ENCODE results near the gene SPATS2. TPM values are rescaled to one million over a fixed set of nuclear protein-coding genes. Genes with fewer than 3 reads are reported as not detected.

Gene SPATS2
- total RNA-seq, 1 donor from 2014 or later = 49.5 TPM

DNA sequence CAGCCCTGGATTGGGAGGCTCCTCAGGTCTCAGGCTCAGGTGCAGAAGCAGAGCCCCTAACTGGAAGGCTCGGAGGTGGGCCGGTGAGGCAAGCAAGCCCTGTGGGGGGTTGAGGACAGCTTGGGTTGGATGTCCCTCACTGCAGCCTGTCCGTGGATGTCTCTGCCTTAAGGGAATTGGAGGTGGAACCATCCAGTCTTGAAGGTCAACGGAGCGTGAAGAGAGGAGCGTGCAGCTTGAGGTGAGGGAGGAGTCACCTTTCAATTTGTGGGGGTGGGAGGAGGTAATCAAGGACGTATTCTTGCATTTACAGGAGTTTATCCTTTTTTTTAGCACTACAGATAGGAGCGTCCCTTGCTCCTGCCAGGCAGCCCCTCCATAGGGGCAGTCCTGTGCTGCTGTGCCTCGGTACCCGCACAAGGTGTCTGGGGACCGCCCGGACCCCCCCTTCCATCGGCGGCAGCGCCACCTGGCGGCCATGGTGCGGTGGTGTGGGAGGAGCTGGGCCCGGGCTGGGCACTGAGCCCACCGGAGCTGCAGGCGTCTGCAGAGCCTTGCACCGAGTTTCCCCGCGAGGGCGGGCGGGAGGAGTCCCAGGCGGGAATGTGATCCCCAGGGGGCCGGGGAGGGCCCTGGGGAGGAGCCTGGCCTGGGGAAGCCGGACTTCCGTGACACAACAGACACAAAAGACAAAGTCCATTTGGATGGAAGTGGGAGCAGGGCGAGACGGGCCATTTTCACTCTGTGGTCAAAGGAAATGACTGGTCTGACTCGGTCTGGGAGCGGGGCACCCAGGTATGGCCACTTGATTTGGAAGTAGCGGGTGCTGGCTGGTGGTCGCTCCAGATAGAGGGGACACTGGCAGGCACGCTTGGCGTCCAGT, 19.7 kb upstream of the SPATS2 start:
- H3K9me3 Mint-ChIP-seq = peaks cover 2% of the 10 kb centered on the region
- H3F3A ChIP-seq (ENCODE audit: low read depth) = peaks cover 32% of the 10 kb centered on the region
- peaks cover 41% of the 10 kb centered on the region for H4K20me1 ChIP-seq (ENCODE audit: low read depth)
- peak overlapping the region; percentile 72 for H2AFZ ChIP-seq (replicated peaks)
- peak overlapping the region; percentile 85 for H3K4me3 Mint-ChIP-seq
- H3K4me1 Mint-ChIP-seq = peaks cover 27% of the 10 kb centered on the region
- TF ChIP-seq CTCF (IDR thresholded peaks at IDR 0.05) = peak; percentile 99
- no peak for TF ChIP-seq EZH2phosphoT487 (IDR thresholded peaks at IDR 0.05)
- peak; percentile 69 for TF ChIP-seq EZH2 (IDR thresholded peaks at IDR 0.05)
- H3K27me3 ChIP-seq = peaks cover 77% of the 10 kb centered on the region
- H3K79me2 ChIP-seq (ENCODE audit: low read depth) = no peaks in the 10 kb centered on the region
- no peaks in the 10 kb centered on the region for H3K36me3 ChIP-seq
- peak overlapping the region; percentile 48 for H3K4me3 ChIP-seq
- DNase-seq (ENCODE audit: low spot score) = peak; percentile 90
- peak overlapping the region; percentile 88 for H3K4me2 ChIP-seq
- peaks cover 34% of the 10 kb centered on the region for H3K4me1 ChIP-seq
- H3K27ac ChIP-seq = no peak overlapping the region
- H3K27ac Mint-ChIP-seq = no peak overlapping the region
- H3K9ac ChIP-seq = no peak overlapping the region
- H3K27me3 Mint-ChIP-seq (ENCODE audit: insufficient read depth, low read depth) = peaks cover 52% of the 10 kb centered on the region
- no peaks in the 10 kb centered on the region for H3K36me3 Mint-ChIP-seq
- no peaks in the 10 kb centered on the region for H3K9me3 ChIP-seq (ENCODE audit: low read depth)

- H2AFZ ChIP-seq (replicated peaks) = no peak overlapping the region
- peaks cover 65% of the 10 kb centered on the region for H3K27me3 ChIP-seq
- H3K9me3 ChIP-seq (ENCODE audit: low read depth) = no peaks in the 10 kb centered on the region
- no peak for DNase-seq (ENCODE audit: low spot score)
- peaks cover 26% of the 10 kb centered on the region for H3F3A ChIP-seq (ENCODE audit: low read depth)
- H3K79me2 ChIP-seq (ENCODE audit: low read depth) = no peaks in the 10 kb centered on the region
- H3K4me2 ChIP-seq = no peak overlapping the region
- peaks cover 26% of the 10 kb centered on the region for H3K4me1 ChIP-seq
- H4K20me1 ChIP-seq (ENCODE audit: low read depth) = peaks cover 30% of the 10 kb centered on the region
- no peaks in the 10 kb centered on the region for H3K9me3 Mint-ChIP-seq
- no peaks in the 10 kb centered on the region for H3K36me3 Mint-ChIP-seq
- peaks cover 21% of the 10 kb centered on the region for H3K4me1 Mint-ChIP-seq
- H3K27ac Mint-ChIP-seq = no peak overlapping the region
- no peak for TF ChIP-seq CTCF (IDR thresholded peaks at IDR 0.05)
- no peak for TF ChIP-seq EZH2phosphoT487 (IDR thresholded peaks at IDR 0.05)
- TF ChIP-seq EZH2 (IDR thresholded peaks at IDR 0.05) = no peak
- no peaks in the 10 kb centered on the region for H3K36me3 ChIP-seq
- H3K27me3 Mint-ChIP-seq (ENCODE audit: insufficient read depth, low read depth) = peaks cover 47% of the 10 kb centered on the region
- H3K4me3 ChIP-seq = no peak overlapping the region
- no peak overlapping the region for H3K4me3 Mint-ChIP-seq
- H3K27ac ChIP-seq = no peak overlapping the region
- H3K9ac ChIP-seq = no peak overlapping the region
Observed at GRCh38 chr12:49348781-49349180, 18.5 kb upstream of the SPATS2 start.

- Histone ChIP-seq H3K4me2 (no peak overlapping the region), H3K9ac (no peak overlapping the region), H3K27me3 (peaks cover 60% of the 10 kb centered on the region), H4K20me1 (ENCODE audit: low read depth) (peaks cover 25% of the 10 kb centered on the region), H3K4me1 (peaks cover 26% of the 10 kb centered on the region), H3K36me3 (no peaks in the 10 kb centered on the region), H3K4me3 (no peak overlapping the region), H3K9me3 (ENCODE audit: low read depth) (no peaks in the 10 kb centered on the region), H3F3A (ENCODE audit: low read depth) (peaks cover 21% of the 10 kb centered on the region), H3K27ac (no peak overlapping the region), H2AFZ (replicated peaks) (no peak overlapping the region), H3K79me2 (ENCODE audit: low read depth) (no peaks in the 10 kb centered on the region)
- H3K27me3 Mint-ChIP-seq (ENCODE audit: insufficient read depth, low read depth) = peaks cover 42% of the 10 kb centered on the region
- DNase-seq (ENCODE audit: low spot score) = no peak
- no peak for TF ChIP-seq EZH2 (IDR thresholded peaks at IDR 0.05)
- TF ChIP-seq CTCF (IDR thresholded peaks at IDR 0.05) = no peak
- no peak for TF ChIP-seq EZH2phosphoT487 (IDR thresholded peaks at IDR 0.05)
- H3K27ac Mint-ChIP-seq = no peak overlapping the region
- H3K4me1 Mint-ChIP-seq = peaks cover 16% of the 10 kb centered on the region
- H3K9me3 Mint-ChIP-seq = no peaks in the 10 kb centered on the region
- no peaks in the 10 kb centered on the region for H3K36me3 Mint-ChIP-seq
- no peak overlapping the region for H3K4me3 Mint-ChIP-seq
Observed at GRCh38 chr12:49349266-49349665, 18.0 kb upstream of the SPATS2 start.
